ENCODE measurements around the gene DNLZ. TPM values are rescaled to one million over a fixed set of nuclear protein-coding genes. Genes with fewer than 3 reads are reported as not detected.

DNLZ gene
- polyA plus RNA-seq, 10 donors: 5.0 to 16.2 (median 10.2) TPM

DNA sequence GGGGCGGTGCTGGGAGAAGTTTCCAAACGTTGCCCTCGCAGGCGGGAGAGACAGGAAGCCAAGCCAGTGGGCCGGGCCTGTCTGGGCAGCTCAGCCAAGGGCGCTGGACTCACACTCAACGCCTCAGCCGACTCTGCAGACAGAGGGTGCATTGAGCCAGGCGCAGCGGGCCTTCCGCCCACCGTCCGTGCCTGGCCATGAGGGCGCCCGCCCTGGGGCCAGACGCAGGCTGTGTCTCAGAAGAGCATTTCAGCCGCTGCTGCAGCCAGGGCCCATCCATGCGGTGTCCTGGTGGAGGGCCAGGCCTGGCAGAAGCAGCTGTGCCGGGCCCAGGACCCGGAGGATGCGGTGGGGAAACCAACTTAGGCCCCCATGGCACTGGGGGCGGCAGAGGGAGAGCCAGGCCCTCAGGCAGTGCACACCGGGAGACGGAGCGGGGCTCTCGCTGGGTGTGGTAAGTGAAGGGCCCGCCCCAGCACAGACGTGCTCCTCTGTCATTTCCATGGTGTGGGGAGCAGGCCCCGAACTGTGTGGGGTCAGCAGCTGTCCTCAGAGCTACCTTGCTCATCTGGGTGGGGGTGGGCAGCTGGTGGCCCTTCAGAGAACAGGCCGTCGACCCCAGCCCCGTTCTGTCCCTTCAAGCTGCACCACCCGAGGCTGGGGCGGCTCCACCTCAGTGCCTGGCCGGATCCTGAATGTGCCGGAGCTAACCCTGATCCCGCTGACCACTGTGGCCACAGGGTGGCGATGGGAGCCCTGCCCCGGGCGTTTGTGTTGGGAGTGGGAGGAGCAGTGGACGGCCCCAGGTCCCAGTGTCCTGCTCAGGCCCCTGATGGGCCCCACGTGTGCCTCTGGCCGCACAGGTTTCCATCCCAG, 18.0 kb downstream of the DNLZ start:
- DNase-seq: peak in 1 of 3 donors; percentile 73

DNA sequence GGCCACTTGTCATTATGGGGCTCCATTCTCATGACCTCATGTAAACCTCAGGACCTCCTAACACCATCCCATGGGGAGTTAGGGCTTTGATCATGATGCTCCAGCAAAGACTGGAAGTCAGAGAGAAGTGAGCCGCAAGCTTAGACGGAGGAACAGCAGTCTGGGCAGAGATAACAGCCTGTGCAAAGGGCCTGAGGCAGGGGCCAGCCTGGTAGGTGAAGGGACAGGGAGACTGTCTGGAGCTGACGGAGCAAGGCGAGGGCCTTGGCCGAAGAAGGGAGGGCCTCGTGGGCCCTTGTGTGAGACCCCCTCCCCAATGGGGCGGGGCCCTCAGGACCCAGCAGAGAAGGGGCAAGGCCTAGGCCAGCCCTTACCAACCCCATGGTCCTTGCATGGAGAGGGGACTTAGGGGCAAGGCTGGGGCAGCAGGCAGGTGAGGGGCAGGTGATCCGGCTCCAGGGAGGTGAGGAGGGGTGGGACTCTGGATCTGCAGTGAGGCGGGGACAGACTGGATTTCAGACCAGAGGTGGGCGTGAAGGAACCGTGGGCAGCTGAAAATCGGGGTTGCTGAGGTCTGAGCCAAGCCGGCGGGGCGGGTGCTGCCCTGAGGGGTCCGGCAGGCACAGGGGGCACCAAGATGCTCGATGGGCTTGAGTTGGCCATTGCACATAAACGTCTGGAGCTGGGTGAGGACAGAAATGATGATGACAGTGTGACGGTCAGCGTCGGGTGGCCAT, 18.8 kb downstream of the DNLZ start:
- no peak for DNase-seq

DNA sequence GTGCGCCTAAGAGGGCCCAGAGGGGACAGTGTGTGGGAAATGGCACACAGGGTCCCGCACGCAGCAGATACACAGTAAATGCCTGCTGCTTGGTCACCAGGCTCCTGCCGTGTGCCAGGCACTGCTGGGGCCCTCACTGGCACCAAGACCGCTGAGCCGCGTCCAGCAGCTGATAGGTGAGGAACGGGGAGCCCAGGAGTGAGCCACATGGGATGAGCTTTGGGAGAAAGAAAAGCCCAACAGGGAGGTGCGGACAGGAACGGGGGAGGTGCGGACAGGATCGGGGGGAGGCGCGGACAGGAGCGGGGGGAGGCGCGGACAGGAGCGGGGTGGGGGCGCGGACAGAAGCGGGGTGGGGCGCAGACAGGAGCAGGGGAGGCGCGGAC, 19.7 kb downstream of the DNLZ start:
- DNase-seq: no peak

DNA sequence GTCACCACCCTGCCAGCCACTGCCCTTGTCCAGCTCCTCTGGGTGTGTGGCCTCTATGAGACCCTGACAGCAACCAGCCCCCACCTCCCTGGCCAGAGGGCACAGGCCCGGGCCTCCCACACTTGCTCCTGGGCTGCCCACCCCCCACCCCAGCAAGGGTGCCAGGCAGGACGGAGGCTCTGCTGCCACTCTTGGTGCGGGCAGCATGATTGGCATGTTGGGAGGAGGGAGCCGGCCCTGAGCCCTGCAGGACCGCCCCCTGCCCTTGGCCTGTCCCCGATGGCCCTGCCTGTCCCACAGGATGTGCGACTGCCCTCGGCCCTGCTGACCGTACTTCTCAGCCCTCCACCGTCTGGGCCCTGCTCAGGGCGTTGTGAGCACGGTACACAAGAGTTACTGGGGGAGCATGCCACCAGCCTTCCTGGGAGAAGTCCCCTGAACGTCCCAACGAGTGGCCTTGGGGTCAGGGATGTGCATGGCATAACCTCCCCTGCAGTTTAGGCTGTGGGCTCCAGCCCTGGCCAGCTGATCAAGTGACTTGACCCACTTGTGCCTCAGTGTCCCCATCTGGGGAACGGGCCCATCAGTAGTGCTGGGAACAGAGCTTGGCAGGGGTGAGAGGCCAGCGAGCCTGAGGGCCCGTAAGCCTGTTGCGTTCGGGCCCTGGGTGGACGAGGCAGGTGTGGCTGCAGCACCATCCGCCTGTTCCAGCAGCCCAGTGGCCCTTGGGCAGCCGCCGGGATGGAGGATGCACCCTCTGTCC, 20.2 kb downstream of the DNLZ start:
- DNase-seq: no peak

DNA sequence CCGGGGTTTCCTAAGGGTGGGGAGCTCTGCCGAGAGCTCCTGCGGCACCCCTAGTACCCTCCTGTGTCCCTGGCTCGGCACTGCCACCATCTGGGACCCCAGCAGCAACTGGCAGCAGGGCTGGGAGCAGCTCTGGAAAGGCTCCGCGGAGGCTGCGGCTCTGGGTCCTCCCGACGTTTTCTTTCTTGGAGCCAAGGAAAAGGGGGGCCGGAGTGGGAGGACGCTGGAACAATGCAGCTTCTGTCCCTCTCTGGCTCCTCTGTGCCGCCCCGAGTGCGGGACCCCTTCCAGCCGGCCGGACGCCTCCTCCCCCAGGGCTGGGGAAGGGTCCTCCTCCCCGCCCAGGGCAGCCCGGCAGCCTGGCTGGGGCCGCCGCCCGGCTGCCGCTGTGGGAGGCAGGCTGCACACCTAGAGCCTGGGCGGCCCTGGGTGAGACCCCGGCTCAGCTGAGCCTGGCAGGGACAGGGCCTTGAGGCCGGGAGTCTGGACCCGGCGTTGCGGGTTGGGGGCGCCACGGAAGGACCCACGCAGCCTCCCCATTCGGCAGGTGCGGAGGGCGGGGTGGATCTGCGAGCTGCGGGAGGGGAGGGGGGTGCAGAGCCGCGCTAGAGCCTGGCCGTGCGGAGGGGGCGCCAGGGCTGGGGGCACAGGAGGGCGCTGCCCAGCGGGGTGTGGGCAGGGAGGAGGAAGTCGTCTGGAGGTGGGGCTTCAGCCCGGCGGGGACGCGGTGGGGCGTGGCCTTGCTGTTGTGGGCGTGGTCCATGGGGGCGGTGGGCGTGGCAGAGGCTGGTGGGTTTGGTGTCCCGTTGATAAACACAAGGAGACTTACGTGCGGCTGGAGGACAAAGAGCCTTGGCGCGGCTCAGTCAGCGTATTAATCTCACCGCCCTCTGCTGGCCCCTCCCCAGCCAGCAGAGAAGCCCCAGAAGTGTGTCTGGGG, 21.1 kb downstream of the DNLZ start:
- DNase-seq: peak in 1 of 3 donors; percentile 73

DNA sequence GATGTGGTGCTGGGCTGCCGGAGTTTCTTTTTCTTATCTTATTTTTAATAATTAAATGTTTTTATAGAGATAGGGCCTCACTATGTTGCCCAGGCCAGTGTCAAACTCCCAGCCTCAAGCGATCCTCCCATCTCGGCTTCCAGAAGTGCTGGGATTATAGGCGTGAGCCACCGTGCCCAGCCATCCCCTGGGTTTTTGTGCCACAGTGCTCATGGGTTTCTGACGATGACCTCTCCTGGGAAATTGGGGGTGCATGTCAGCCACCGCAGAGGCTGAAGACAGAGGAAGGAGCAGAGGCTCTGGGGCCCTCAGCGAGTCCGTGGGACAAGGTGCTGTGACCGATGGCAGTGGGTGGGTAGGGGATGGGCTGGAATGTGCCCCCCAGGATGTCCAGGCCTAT, 21.8 kb downstream of the DNLZ start:
- DNase-seq: no peak

DNA sequence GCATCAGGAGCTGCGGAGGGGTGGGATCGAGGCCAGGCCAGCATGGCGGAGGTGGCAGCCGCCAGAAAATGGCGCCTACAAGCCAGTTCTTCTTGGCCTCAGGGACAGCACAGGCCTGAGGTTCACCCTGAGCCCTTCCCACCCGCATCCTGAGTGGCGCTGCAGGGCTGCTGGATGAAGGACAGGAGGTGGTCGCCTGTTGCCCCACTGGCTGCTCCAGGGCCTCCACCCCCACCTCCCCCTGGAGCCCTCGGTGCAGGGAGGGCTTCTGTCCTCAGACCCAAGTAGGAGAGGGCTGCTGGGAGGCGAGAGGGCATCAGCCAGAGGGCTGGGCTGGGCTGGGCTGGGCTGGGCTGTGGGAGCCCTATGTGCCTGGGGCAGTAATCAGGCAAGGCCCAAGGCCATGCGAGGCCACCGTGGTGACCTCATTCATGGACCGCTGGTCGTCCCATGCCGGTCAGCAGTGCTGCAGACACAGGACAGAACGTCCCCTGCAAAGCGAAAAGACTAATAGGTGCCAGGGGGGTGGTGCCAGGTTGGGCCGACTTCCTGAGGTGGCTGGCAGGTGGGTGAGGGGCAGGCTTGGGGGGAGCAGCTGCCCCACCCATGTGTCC, 22.4 kb downstream of the DNLZ start:
- DNase-seq: no peak

DNA sequence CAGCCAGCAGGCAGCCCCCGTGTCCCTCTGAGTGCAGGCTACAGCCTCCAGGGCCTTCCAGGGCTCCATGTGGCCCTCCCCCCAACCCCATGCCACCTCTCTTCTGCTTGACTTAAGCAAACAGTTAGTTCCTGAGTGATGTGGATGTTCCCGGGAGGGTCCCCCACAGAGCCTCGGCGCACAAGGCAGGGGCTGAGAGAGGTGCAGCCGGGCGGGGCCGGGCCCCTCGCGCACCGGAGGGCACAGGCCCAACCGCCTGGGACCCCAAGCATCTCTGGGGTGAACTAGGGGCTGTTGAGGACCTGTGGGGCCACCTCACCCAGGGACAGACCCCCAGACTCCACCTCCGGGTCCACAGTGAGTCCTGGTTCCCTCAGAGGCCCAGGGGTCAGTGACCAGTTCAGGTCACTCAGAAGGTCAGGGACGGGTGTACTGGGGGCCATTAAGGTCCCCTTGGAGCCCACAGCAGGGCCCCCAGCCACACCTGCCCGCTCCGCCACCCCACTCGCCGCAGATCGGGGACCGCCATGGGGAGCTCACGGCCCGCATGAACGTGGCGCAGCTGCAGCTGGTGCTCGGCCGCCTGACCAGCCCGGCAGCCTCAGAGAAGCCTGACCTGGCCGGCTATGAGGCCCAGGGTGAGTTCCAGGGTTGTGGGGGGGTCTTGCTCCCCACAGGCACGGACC, 23.0 kb downstream of the DNLZ start:
- DNase-seq: no peak

DNA sequence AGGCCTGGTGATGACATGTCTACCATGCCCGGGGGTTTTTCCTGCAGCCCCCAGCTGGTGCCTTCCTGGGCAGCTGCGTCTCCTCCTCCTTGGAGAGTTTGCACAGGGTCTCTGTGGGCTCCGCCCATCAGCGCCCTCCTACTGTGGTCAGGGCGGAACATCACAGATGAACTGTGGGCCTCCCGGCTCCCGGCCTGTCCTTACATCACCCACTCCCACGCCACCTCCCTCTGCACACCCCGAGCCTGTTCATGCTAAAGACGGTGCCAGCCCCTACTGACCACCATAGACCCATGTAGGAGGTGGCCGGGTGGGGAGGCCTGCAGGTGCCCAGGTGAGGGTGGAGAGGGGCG, 23.6 kb downstream of the DNLZ start:
- no peak for DNase-seq

DNA sequence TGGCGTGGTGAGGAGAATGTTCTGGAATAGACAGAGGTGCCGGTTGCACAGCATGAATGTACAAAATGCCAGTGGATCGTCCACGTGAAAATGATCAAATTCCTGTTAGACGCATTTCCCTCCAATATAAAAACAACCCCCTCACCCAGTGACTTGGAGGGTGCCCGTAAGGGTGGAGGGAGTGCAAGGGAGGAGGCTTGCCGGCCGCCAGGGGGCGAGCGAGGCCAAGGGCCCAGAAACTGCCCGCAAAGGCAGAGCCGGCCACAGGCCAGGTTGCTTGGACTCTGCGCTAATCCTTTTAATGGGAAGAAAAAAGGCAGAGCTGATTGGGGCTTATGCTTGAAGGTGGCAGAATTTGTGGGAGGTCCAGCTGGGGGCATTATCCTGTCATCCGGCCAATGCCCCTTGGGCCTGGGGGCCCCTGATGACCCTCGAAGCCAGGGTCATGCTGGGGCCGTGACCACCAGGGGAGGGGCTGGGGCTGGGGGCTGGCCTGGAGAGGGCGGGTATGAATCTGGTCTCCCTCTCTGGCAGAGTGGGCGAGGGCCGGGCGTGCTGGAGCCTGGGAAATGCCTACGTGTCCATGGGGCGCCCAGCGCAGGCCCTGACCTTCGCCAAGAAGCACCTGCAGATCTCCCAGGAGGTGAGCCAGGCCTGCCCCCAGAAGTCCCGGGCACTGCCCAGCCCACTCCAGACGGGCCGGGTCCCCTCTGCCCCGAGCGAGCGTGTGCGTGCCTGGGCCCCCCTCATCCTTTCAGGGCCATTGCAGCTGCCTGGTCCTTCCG, 24.2 kb downstream of the DNLZ start:
- DNase-seq: peak in 1 of 3 donors; percentile 70

DNA sequence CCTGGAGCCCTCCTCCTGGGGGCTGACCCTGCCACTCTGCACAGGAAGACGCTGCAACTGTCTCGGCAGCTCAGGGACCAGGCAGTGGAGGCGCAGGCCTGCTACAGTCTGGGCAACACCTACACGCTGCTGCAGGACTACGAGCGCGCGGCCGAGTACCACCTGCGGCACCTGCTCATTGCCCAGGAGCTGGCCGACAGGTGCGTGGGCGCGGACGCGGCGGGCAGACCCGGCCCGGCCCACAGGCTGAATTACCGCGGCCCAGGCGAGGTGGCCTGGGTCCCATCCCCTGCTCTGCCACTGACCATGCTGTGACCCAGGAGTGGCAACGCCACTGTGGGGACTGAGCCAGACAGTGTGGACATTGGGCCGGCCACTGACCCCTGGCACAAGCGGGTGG, 25.0 kb downstream of the DNLZ start:
- no peak for DNase-seq

DNA sequence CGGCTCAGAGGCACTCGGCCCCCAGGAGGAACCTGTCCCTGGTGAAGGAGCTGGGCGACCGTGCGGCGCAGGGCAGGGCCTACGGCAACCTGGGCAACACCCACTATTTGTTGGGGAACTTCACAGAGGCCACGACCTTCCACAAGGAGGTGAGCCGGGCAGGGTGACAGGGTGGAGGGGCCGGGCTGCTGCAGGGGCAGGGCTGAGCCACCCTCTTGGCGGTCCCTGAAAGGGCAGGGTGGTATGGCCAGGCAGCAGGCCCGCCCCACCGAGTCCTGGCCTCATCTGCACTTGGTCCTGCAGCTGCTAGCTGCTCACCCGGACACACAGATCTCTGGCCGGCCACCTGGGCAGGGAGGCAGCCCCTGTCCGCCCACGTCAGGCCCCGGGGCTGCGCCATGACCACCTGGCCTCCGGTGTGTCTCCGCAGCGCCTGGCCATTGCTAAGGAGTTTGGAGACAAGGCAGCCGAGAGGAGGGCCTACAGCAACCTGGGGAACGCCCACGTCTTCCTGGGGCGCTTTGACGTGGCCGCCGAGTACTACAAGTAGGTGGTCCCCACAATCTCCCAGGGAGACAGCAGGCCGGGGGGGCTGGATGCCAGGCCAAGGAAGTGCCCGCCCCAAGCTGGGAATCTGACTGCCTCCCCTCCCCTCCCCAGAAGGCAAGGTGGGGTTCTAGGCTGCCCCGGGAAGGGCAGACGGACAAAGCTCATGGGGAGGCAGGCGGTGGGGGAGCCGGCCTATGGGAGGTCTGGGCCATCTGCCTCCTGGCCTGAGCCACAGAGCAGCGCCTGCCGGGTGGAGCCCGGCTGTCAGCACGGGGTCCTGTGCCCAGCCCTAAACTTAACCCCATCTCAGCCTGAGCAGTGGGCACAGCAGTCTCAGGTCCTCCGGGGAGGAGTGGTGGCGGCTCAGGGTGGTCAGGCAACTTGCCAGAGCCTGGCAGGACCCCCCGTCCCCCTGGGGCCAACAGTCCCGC, 25.8 kb downstream of the DNLZ start:
- no peak for DNase-seq

DNA sequence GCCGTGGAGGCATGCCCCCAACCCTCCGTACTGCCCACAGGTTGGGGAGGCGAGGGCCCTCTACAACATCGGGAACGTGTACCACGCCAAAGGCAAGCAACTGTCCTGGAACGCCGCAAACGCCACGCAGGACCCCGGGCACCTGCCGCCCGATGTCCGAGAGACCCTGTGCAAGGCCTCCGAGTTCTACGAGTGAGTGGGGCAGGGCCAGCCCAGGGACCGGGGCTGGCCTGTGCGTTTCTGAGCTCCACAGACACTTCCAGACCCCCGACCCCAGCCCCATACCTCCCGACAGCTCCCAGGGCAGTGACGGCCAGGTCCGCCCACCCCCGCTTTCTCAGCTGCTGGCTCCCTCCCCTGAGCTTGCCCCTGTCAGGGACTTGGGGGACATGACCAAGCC, 26.7 kb downstream of the DNLZ start:
- DNase-seq: no peak

DNA sequence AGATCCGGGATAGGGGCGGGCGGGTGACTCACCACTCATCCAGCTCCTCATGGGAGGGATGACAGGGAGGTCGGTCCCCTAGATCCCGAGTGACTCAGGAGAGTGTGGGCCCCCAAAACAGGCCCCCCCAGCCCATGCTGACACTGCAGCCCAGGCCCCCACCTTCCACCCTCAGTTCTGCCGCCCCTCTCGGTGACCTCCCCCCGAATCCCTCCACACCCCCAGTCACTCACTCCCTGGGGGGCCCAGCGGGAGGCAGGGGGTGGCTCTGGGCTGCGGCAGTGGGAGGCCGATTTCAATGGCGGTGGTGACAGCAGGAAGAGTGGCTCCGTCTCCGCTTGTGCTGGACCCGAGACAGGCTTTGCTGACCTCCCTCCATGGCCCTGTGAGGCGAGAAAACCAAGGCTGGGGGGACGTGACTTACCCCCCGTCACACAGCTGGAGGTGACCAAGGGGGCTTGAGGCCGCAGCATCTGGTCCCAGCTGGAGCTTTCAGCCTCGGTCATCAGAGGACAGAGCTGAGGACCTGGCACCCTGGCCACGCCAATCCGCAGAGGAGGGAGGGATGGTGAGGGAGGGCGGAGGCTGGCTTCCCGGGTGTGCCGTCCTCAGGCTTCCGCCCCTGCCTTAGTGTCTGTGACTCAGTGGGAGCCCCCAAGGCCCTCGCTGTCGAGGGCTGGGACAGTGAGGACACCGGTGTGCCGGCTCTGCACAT, 27.2 kb downstream of the DNLZ start:
- no peak for DNase-seq

DNA sequence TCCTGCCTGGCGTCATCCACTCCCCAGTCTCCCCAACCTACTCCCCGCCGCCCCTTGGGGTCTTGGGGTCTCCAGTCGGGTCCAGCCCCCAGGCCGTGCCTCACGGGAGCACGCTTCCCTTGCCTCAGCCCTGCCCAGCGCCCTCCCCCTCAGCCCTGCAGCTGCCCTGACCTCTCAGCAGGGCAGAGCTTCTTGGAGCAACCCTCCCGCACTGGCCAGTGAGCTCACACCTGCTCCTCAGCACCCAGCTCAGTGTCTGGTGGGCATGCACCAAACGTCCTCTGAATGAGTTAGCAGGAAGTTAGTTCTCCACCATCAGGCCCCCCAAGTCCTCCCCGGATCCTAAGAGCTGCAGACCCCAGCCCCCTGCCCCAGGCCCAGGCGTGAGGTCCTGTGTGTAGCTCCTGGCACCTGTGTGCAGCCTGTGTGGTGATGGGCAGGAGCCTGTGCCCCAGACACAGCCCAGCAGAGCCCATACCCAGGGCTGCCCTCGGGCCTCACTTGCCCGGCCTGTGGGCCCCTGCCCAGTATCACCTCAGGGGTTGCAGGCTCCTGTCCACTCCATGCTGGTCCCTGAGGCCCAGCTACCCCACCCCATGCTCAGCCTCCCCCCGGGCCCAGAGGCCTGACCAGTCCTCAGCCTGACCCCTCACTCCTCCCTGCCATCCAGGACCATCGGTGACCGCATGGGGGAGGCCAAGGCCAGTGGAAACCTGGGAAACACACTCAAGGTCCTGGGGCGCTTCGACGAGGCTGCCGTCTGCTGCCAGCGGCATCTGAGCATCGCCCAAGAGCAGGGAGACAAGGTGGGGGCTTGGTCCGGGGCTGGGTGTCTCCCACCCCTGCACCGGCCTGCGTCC, 28.0 kb downstream of the DNLZ start:
- DNase-seq: no peak

DNA sequence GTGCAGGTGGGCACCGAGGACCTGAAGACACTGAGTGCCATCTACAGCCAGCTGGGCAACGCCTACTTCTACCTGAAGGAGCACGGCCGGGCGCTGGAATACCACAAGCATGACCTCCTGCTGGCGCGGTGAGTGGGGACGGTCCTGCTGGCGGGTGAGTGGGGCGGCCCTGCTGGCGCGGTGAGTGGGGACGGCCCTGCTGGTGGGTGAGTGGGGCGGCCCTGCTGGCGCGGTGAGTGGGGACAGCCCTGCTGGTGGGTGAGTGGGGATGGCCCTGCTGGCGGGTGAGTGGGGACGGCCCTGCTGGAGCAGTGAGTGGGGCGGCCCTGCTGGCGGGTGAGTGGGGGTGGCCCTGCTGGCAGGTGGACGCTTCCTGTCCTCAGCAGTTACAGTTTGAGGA, 29.0 kb downstream of the DNLZ start:
- no peak for DNase-seq

DNA sequence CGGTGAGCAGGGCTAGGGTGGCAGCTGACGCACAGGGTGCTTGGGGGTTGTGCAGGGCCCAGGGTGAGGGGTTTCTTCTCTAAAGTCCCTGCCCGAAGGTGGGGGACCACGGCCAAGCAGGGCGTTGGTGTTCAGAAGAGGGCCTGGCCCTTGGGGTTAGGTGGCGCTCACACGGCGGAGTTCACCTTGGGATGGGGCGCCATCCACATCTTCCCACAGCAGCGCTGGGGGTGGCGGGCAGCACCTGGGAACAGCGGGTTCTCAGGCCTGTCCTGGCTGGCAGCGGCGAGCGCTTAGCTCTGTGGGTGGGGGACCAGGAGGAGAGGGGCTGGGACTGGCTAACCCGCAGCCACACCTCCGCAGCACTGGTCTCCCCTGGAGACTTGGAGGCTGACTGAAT, 30.1 kb downstream of the DNLZ start:
- no peak for DNase-seq
